ENCODE measurements around the gene CSNK1E. TPM values are rescaled to one million over a fixed set of nuclear protein-coding genes. Genes with fewer than 3 reads are reported as not detected.
"Not testable (repeated sequence)": the region's sequence is repeated elsewhere in the genome, so short reads cannot be mapped to it uniquely, and the experiment has no call there.

Gene CSNK1E
- total RNA-seq, 4 donors from 2014 or later = 29.8 to 66.3 (median 40.3) TPM

DNA sequence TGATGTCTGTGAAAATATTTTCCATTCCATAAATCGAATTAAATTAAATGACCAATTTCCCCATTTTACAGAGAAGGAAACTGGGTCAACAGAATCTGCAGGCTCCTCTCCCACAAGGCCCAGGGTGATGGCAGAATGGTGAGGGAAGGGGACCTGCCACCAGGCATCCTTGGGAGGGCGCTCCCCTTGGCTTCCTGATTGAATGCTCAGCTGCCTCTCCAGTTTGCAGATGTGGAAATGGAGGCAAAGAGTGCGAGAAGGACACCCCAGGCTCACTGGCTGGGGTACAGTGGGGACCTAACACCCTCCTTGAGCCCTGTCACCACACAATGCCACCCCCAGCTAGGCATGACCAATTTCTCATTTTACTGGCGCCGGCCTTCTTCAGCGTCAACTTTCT lies 28.5 kb upstream of the CSNK1E start:
- DNase-seq (peak in 1 of 2 donors; percentile 5), ATAC-seq (no peak)
- Histone ChIP-seq H3K4me1 (peaks cover 0 to 12% of the 10 kb centered on the region in 2 donors), H3K27me3 (peaks cover 7 to 19% (median 11%) of the 10 kb centered on the region in 3 donors), H3K36me3 (no peaks in the 10 kb centered on the region), H3K4me3 (no peak overlapping the region), H3K9me3 (no peaks in the 10 kb centered on the region), H3K27ac (no peak overlapping the region)
- TF ChIP-seq, protein P1, sequence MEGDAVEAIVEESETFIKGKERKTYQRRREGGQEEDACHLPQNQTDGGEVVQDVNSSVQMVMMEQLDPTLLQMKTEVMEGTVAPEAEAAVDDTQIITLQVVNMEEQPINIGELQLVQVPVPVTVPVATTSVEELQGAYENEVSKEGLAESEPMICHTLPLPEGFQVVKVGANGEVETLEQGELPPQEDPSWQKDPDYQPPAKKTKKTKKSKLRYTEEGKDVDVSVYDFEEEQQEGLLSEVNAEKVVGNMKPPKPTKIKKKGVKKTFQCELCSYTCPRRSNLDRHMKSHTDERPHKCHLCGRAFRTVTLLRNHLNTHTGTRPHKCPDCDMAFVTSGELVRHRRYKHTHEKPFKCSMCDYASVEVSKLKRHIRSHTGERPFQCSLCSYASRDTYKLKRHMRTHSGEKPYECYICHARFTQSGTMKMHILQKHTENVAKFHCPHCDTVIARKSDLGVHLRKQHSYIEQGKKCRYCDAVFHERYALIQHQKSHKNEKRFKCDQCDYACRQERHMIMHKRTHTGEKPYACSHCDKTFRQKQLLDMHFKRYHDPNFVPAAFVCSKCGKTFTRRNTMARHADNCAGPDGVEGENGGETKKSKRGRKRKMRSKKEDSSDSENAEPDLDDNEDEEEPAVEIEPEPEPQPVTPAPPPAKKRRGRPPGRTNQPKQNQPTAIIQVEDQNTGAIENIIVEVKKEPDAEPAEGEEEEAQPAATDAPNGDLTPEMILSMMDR (IDR thresholded peaks at IDR 0.05 in 4 of 5, conservative IDR thresholded peaks at IDR 0.05 in 1 of 5) = no peak
- TF ChIP-seq POLR2A (IDR thresholded peaks at IDR 0.05) = no peak
- in situ Hi-C loops (cut with MboI; ENCODE audit: low sequenced_read_pairs in 4 of 4) = no loop called here
- intact Hi-C loops (cut with DNase I; ENCODE audit: low total_unique reads) = no loop called here

GRCh38 chr22:38339893-38340292 lies 22.7 kb upstream of the CSNK1E start:
- in situ Hi-C loops (cut with MboI; ENCODE audit: low sequenced_read_pairs in 4 of 4); intact Hi-C loops (cut with DNase I; ENCODE audit: low total_unique reads); H3K4me3 ChIP-seq; H3K4me1 ChIP-seq; ATAC-seq; H3K36me3 ChIP-seq; H3K27ac ChIP-seq; H3K9me3 ChIP-seq; DNase-seq: not testable (repeated sequence)
- peaks cover 0 to 16% (median 11%) of the 10 kb centered on the region in 3 donors for H3K27me3 ChIP-seq

- Histone ChIP-seq H3K36me3 (no peaks in the 10 kb centered on the region), H3K27me3 (peaks cover 0 to 16% (median 11%) of the 10 kb centered on the region in 3 donors), H3K9me3 (no peaks in the 10 kb centered on the region), H3K4me1 (peaks cover 0 to 7% of the 10 kb centered on the region in 2 donors), H3K27ac (no peak overlapping the region), H3K4me3 (no peak overlapping the region)
- no peak for ATAC-seq
- no peak for DNase-seq
- intact Hi-C loops (cut with DNase I; ENCODE audit: low total_unique reads) (no loop called here), in situ Hi-C loops (cut with MboI; ENCODE audit: low sequenced_read_pairs in 4 of 4) (no loop called here)
- TF ChIP-seq, protein P1 (IDR thresholded peaks at IDR 0.05 in 4 of 5, conservative IDR thresholded peaks at IDR 0.05 in 1 of 5) = no peak
- TF ChIP-seq POLR2A (IDR thresholded peaks at IDR 0.05) = no peak
Observed at GRCh38 chr22:38338772-38339379, 21.6 kb upstream of the CSNK1E start.

DNA sequence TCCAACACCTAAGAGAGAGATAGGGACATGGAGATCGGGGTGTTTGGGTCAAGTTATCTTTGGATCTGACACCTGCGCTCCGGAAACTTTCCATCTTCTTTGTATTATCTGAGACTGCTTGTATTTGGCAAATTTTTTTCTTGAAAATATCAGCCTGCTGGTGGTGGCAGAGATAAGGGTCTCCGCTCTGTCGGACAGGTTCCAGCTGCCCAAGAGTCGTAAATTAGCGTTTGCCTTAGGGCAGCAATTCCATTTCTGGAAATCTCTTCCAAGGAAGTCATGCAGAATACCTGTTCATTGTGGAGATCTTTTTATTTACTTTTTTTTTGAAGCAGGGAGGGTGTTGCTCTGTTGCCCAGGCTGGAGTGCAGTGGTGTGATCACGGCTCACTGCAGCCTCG lies 19.5 kb upstream of the CSNK1E start:
- Histone ChIP-seq H3K4me1 (peaks cover 0 to 7% of the 10 kb centered on the region in 2 donors), H3K36me3 (no peaks in the 10 kb centered on the region), H3K9me3 (no peaks in the 10 kb centered on the region), H3K27me3 (peaks cover 0 to 16% (median 11%) of the 10 kb centered on the region in 3 donors), H3K27ac (no peak overlapping the region), H3K4me3 (peak overlapping the region in 2 of 4 donors; percentile 40 to 63)
- intact Hi-C loops (cut with DNase I; ENCODE audit: low total_unique reads) = no loop called here
- ATAC-seq (no peak), DNase-seq (no peak)
- in situ Hi-C loops (cut with MboI; ENCODE audit: low sequenced_read_pairs in 4 of 4) = no loop called here
- TF ChIP-seq POLR2A (IDR thresholded peaks at IDR 0.05) = no peak
- TF ChIP-seq, protein P1 (IDR thresholded peaks at IDR 0.05 in 4 of 5, conservative IDR thresholded peaks at IDR 0.05 in 1 of 5) = no peak

- no peak for ATAC-seq
- H3K27ac ChIP-seq = no peak overlapping the region
- H3K36me3 ChIP-seq = no peaks in the 10 kb centered on the region
- H3K27me3 ChIP-seq = peaks cover 0 to 16% (median 11%) of the 10 kb centered on the region in 3 donors
- intact Hi-C loops (cut with DNase I; ENCODE audit: low total_unique reads) (no loop called here), in situ Hi-C loops (cut with MboI; ENCODE audit: low sequenced_read_pairs in 4 of 4) (no loop called here)
- DNase-seq = no peak
- peaks cover 0 to 7% of the 10 kb centered on the region in 2 donors for H3K4me1 ChIP-seq
- H3K4me3 ChIP-seq = no peak overlapping the region
- H3K9me3 ChIP-seq = no peaks in the 10 kb centered on the region
- no peak for TF ChIP-seq POLR2A (IDR thresholded peaks at IDR 0.05)
- TF ChIP-seq, protein P1 (IDR thresholded peaks at IDR 0.05 in 4 of 5, conservative IDR thresholded peaks at IDR 0.05 in 1 of 5) = no peak
Observed at GRCh38 chr22:38335077-38335476, 17.8 kb upstream of the CSNK1E start.

All from gastrocnemius medialis (tissue), 4 donors.